GM21526 (cell line): ENCODE data around the gene RSPH1.

Experiments
- ATAC-seq: cut with Tn5 transposase; IDR thresholded peaks from one replicate; pipeline ENCODE4 v1.9.1; 2021; ENCODE audit warnings: moderate library complexity; ENCODE audit not compliant: unreplicated experiment, low FRiP score

The RSPH1 gene

DNA sequence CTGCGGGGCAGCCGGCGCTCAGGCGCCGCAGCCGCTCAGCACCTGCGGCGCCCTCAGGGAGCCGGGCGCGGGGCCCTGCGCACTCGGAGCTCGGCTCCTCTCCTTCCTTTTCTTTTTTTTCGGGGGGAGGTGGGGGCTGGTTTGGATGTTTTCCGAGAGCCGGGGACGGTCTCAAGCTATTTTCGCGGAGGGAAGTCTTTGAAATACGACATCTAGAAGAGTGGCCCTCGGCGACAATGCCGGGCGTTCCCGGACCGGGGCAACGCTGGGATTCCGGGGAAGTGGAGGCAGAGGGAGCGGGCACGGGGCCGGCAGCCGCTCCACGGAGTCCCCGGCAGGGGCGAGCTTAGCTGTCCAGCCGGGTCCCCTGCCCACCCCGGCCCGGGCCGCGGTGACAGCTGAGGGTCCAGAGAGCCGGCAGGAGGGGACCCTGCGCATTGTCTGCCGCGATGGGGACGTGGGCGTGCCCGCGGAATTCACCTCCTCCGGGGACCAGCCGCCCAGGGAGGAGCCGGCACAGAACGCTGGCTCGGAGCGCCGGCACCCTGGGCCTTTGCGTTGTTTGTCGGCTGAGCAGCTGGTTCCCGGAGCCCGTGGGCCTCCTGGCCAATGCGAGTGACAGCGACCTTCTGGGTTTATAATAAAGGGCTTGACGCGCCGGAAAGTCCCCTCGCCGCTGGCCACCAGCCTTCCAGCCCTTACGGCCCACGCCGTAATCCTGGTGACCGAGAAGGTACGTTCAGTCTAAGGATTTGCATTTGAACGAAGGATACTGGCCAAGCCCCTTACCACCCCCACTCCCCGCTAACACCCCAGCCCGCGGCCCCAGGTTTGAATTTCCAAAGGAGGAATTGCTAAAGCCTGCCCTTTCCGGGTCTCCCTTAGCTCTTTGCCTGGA, 18.2 kb upstream of the RSPH1 start:
- ATAC-seq = no peak

DNA sequence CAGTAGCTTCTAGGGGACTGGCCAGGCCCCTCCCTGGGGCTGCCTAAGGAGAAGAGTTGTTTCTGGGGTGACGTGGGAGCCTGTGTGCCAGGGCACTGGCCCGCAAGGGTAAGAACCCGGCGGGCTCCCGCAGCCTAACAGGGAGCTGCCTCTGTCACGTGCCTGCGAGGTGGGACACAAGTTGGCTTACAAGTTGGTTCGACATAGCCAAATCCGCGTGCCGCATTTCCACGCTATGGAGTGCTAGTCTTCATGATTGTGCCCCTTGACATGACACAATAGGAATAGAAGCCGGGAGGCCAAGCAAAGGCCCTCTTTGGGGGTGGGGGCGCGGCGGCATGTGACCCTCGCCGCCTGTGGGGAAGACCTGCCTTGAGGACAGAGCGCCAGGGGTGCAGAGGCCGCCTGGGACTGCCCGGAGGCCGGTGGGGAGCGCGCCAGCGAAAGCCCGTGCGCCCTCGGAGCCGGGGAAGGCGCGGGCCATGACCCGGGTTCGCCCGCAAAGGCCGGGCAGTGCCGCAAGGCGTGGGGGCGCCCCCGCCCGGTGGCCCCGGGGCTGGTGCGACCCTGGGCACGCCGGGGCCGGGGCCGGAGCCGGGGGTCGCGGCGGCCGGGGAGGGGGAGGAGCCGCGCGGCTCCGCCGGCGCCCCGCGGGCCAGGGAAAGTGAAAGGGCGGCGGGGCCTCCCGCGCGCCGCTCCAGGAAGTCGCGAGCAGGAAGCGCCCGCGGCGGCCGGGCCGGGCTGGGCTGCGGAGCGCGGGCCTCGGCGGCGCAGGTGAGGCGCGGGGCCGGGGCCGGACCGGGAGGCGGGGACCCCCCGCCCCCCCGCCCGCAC, 17.3 kb upstream of the RSPH1 start, which contains the start of gene SLC37A1:
Gene SLC37A1, plus strand, starts transcription at position 702 of the 834 bp plus-strand sequence. CDS start 4,603 bp downstream, outside the sequence.
- ATAC-seq = peak; percentile 42

DNA sequence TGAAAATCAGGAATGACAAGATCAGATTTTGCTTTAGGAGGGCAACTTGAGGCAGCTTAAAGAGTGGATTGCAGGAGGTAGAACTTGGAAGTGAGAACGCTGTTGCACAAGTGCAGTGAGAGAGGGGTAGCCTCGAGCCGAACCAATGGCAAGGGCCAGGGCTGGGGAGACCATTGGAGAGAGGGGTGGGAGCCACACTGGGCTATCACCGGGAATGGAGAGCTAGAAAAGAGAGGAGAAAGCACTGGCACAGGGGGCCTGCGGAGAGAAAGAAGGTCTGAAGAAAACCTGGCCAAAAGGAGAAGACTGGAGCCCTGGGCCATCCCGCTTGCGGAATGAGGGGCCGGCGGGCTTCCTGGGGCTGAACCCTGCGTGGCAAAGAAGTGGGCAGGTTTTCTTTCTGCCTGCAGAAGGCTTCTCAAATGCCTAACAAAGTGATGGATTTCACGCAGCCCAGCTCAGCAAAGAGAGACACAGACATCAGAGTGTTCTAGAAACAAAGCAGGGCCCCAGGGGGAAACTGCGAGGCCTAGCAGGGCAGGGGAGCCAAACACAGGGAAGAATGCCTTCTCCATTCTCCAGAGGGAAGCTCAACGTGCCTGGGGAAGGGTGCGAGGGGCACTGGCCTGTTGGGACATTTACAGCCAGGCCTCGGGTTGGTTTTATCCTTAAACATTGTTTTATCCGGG, 16.5 kb upstream of the RSPH1 start:
- no peak for ATAC-seq

DNA sequence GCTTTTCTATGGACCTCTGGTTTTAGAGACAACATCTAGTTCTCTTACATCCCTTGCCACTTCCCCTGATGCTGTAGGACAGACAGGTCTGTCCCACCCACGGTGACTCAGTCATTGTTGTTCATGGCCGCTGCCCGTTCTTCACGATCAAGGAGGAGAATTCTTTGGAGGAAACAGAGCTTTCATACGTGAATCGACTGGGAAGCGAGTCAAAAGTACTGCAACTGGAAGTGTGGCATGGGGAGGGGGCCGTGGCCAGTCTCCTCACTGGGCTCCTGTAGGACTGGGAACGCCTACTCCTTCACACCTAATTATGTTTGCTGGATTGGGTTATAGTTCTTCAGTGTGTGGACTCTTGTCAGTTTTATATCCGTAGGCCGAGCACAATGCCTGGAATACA, 13.2 kb upstream of the RSPH1 start:
- ATAC-seq = no peak

DNA sequence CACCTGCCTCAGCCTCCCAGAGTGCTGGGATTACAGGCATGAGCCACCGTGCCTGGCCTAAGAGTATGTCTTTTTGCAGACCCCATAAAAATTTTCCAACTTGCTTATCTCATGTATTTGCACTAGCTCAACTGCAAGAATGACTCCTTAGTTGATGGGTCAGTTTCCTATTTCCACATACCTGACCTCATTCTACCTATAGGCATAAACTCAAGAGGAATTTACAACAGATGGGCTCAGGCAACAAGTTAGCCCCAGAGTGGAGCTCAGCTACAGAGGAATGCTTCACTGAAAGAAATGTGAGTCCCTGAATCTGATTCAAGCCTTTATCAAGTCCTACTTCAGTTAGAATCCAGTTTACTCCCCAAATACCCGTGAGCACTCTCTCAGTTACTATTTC, 12.3 kb upstream of the RSPH1 start:
- no peak for ATAC-seq

DNA sequence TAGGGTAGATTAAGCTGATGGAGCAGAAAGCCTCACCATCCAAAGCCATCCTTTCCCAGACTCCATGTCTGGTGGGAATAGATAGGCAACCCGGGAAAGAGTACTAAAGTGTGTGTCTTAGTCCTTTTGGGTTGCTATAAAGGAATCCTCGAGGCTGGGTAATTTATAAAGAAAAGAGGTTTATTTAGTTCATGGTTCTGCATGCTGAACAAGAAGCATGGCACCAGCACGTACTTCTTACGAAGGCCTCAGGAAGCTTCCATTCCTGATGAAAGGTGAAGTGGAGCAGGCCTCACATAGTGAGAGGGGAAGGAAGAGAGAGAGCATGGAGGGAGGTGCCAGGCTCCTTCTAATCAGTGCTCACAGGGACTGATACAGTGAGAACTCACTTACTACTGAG, 11.4 kb upstream of the RSPH1 start:
- ATAC-seq = no peak

DNA sequence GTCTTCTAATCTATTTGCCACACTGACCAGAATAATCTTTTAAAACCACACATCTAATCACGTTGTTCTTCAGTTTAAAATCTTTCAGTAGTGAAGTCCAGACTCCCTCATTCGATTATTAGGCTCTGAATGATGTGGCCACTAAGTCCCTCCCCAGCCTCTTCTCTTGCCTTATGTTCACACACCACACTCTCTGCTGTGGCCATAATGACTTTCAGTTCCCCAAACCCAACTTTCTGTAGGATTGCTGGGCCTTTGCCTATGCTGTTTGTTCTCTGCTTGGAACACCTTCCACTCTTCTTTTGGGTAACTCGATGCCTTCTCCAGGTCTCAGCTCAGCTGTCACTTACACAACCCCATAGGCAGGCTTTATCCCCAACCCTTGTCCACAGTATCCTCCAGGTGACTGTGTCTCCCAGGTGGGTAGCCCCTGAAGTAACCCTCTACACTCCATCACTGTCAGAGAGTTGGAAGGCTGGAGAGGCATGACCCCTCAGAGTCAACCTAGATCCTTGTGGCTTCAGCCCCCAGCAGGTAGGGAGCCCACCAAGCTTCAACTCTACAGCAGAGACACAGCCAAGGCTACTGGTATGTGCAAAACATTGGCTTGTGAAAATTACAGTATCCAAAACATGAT, 9.2 kb upstream of the RSPH1 start:
- peak; percentile 66 for ATAC-seq

DNA sequence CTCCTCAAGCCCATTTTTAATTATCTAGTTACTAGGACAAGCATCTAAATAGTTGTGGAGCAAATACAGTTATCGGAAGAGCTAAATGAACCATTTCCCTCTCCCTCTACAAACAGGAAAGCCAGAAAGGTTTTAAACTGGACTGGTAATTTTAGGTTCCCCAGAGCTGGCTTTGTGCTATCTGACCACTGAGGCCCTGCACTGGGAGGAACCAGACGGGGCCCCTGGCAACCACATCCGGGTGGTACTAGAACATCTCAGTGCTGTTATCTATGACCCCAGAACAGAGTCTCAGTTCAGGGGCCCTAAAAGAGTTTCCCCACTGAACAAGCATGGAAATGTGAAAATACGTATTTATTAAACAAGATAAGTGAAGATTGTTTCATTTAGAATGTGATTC, 7.7 kb upstream of the RSPH1 start:
- ATAC-seq = no peak

DNA sequence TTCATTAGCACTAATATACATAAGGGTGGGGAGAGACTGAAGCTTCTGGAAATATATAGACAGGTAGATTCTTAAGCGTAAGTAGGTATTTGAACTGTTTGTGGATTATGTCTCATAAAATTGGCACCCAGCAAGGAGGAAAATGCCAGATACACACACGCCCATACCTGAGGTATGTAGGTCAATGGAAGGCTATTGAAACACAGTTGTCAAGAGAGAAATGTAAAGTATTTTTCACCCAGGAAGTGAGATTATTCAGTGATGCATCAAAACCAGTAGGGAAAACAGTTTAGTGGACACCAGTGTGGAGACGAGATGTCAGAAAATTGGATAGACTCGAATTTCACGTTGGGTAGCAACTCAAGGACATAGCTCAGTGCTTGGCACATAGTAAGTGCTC, 4.7 kb upstream of the RSPH1 start:
- ATAC-seq = no peak

DNA sequence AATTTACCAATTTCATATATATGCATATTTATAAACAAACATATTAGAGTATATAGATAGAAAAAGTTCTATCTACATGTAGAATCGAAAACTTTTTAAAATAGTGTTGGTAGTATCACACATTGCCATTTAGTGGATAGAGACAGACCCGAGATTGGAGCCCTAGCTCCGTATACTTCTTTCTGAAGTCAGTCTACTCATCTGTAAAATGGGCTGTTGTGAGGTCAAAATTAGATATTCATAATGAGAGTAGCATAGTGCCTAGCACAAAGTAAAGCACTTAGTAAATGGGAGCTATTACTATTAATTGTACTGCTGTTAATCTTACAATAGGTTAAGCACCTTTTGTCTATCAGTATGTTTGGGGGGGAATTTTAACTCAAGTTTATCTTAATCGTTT, 4.2 kb upstream of the RSPH1 start:
- ATAC-seq = no peak

DNA sequence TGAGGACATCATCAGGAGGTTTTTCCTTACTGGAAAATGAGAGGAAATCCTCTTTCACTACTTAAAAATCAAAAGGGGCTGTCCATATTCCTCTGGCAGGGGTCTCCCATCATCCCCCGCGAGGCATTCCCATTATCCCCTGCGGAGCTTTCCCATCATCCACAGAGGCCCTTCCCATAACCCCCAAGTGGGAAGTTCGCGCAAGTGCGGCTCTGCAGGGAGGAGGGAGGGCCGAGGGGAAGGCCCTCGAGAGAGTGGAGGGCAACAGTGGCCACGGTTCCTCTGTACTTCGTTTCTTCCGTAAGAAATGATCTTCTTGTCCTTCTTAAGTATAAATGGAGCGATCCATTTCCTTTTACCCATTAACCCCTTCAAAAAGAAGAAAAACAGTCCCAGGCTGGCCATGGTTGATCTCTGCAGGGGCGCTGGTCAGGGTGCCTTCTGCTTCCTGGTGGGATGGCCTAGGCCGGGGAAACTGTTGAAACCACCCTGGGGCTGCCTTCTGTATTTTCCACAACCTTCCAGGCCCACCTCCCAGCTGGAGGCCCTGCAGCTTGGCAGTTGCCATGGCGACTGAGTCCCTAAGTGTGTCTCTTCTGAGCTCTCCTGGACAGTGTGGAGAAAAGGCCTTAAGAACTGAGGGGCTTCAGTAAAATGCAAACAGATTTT, 3.6 kb upstream of the RSPH1 start:
- no peak for ATAC-seq

DNA sequence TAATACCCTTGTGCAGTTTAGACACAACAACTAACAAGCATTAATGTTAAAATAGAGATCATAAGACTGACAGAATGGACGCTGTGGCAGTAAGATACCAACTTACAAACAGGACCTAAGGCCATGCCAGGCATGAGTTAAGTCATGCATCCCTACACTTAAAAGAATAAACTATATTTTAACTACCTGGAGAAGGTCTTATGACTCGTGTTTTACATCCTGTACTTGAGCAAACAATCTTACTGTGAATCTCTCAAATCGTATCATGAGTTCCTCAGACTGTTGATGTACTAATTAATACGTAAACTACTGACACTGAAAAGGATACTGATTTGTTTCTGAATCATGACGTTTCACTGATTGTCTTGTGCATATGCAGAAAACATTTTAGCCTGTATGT, 2.0 kb upstream of the RSPH1 start:
- no peak for ATAC-seq

DNA sequence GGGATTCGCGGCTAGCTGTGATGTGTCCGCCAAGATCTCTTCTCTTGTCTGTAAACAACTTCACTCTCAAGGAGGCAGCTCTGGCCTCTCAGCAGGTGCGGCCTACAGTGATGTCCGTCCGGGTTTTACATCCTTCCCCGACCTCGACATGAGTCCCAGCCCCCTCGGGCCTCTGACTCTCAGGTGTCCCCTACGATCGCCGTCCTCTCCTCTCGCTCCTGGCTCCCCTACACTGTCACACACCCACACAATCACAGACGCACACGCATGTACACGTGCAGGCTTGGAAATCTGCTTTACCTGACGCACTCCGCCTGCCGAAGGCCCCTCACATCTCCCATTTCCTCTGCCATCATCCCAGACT, 797 bp upstream of the RSPH1 start:
- no peak for ATAC-seq

DNA sequence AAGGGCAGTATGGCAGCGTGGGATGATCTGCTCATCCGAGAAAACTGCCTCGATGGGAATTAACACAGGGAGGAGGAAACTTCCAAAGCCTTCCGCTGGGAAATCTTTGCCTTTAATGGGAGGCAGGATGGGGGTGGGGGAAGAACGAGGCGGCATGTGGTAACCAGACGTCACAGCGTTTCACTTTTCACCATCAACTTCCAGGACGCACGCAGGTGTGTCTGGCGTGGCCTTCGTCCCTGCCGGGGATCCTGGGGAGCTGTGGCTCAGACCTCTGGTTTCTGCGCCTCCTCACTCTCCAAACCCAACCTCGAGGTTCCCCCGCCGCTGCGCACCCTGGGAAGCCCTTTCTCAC, 282 bp downstream of the RSPH1 start:
- ATAC-seq = no peak

DNA sequence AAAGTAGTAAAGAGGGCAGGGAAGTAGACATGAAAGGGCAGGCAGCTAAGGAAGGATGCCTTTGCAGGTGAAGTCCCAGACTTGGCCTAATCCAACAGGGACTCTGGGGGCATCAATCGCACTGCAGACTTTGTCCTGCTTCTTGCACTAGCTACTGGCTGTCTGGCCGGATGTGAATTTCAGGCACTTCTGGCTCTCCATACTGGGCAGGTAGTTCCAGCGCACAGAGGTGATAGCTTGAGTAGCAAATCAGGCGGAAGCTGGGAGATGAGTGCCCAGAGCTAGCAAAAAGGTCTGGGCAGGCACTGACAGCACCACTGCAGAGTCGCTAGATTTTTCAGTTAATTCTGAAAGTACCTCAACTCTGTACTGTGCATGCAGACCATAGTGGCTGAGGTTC, 997 bp downstream of the RSPH1 start:
- no peak for ATAC-seq

DNA sequence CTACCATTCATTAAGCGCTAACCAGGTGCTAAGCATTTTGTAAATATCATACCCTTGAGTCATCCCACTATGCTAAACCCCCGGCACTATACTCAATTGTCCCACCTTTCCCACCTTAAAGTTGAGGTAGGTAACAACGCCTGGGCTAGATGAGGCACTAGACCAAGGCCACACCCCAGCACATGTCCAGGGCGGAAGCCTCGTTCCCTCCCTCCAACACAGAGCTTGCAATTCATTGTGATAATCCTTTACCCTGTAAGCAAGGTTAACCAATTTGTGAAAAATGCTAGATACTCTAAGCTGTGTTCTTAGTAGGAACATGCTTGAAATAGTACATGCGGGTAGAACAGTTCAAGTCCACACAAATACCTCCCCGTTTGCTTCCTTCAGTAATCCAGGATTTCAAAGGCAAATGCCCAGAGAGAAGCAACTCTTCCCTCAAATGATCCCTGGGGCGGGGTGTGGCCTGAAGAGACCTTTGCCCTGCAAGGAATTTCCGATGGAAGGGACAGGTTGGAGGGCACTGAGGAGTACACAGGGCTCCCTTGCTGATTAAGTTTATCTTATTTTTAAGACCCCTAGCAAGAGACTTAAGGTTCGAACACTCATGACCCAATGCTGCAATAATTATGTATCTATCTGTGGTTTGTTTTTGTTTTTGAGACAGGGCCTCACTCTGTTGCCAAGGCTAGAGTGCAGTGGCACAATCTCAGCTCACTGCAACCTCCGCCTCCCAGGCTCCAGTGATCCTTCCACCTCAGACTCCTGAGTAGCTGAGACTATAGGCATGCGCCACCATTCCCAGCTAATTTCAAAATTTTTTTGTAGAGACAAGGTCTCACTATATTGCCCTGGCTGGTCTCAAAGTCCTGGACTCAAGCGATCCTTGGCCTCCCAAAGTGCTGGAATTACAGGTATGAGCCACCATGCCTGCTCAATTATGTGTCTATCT, 2.6 kb downstream of the RSPH1 start:
- no peak for ATAC-seq

DNA sequence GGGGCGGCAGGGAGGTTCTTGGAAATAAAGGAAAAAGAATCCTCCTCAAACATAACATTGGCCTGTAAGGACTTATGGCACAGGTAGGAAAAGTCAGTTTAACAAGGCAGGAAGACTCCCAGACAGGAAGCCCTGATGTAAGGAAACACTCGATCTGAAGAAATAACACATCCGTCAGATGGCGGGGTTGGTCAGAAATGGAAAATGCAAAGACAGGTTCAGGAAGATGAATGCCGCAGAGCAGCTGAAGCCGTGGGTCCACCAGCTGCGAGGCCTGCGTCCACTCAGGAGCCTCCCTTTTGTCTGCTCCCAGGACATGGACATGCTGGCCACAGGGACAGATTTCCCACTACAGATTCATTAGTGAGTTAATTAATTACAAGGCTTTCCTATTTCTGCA, 3.8 kb downstream of the RSPH1 start:
- ATAC-seq = no peak

DNA sequence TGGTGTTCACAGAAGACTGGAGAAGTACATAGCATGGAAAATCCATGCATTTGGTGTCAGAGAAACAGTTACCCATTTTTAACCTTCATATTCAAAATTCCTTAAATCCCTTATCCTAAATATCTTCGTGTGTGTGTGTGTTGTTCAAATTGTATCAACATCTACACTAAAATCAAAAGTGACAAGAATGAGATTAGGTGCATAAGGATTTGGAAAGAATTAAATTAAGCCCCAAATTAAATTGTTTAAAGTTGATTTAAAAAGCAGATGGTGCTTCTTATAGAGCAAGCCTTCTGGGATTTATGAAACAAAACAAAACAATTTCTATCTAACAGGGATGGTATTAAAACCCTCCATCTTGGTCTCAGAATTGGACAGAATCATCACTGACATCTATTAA, 4.7 kb downstream of the RSPH1 start:
- no peak for ATAC-seq

DNA sequence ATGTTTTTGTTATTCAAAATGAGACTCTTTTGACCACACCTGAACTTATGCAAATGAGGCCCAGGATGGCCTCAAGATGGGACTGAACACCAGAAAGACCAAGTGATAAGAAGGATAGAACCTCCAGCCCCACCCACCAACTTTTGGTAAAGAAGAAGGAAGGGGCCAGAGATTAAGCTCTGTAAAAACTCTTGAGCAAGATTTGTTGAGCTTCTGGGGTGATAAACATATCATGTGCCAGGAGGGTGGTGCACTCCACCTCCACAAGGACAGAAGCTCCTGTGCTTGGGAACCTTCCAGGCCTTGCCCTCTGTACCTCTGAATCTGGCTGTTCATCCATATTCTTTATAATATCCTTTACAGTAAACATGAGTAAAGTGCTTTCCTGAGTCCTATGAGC, 5.3 kb downstream of the RSPH1 start:
- ATAC-seq = no peak
